ENCODE results near the gene TARS3. TPM values are rescaled to one million over a fixed set of nuclear protein-coding genes. Genes with fewer than 3 reads are reported as not detected.
A peak's percentile ranks its signal among the peaks of the same experiment; 100 is the strongest.

Gene TARS3
- total RNA-seq, 4 donors from 2014 or later = 22.8 to 58.6 (median 26.6) TPM

- peaks cover 46 to 50% of the 10 kb centered on the region in 2 donors for H3K36me3 ChIP-seq
- TF ChIP-seq POLR2A (IDR thresholded peaks at IDR 0.05) = no peak
- TF ChIP-seq, protein P1, sequence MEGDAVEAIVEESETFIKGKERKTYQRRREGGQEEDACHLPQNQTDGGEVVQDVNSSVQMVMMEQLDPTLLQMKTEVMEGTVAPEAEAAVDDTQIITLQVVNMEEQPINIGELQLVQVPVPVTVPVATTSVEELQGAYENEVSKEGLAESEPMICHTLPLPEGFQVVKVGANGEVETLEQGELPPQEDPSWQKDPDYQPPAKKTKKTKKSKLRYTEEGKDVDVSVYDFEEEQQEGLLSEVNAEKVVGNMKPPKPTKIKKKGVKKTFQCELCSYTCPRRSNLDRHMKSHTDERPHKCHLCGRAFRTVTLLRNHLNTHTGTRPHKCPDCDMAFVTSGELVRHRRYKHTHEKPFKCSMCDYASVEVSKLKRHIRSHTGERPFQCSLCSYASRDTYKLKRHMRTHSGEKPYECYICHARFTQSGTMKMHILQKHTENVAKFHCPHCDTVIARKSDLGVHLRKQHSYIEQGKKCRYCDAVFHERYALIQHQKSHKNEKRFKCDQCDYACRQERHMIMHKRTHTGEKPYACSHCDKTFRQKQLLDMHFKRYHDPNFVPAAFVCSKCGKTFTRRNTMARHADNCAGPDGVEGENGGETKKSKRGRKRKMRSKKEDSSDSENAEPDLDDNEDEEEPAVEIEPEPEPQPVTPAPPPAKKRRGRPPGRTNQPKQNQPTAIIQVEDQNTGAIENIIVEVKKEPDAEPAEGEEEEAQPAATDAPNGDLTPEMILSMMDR (IDR thresholded peaks at IDR 0.05) = no peak
- intact Hi-C loops (cut with DNase I) = no loop called here
- no peak for DNase-seq
- 89 to 100% methylated on average over 1 of the region's 1 CpG for WGBS, 2 donors
- H3K9me3 ChIP-seq = no peaks in the 10 kb centered on the region
- H3K4me1 ChIP-seq = peaks cover under 1 to 6% of the 10 kb centered on the region in 2 donors
- H3K27me3 ChIP-seq = no peaks in the 10 kb centered on the region
- H3K27ac ChIP-seq = no peak overlapping the region
- no peak overlapping the region for H3K4me3 ChIP-seq (replicated peaks in 1 of 3)
These were observed 27.4 kb downstream of the TARS3 start for GRCh38 chr15:101696829-101697228.

DNA sequence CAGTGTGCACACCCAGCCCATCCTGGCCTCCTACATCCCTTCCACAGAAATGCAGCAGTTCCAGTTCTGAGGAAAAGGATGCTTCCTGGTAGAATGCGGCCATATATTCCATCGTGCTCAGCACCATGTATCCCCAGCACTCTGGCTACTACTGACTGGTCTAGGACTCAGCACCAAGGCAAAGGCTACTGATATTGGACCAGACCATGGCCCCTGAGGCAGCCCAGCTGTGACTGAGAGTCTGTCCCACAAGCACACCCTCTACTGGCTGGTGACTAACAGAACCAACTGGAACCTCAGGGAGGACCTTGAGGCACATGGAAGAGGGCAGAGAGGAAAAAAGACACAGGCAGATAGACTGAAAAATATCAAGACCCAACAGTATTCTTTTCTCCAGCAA lies 30.0 kb downstream of the TARS3 start:
- Histone ChIP-seq H3K36me3 (peaks cover 27 to 30% of the 10 kb centered on the region in 2 donors), H3K27ac (no peak overlapping the region), H3K4me1 (peaks cover 0 to 6% of the 10 kb centered on the region in 2 donors), H3K9me3 (no peaks in the 10 kb centered on the region), H3K4me3 (replicated peaks in 1 of 3) (no peak overlapping the region), H3K27me3 (no peaks in the 10 kb centered on the region)
- intact Hi-C loops (cut with DNase I) = no loop called here
- 83 to 93% methylated on average over 2 of the region's 2 CpGs for WGBS, 2 donors
- DNase-seq = no peak
- TF ChIP-seq, protein P1 (IDR thresholded peaks at IDR 0.05) = no peak
- TF ChIP-seq POLR2A (IDR thresholded peaks at IDR 0.05) = no peak

- intact Hi-C loops (cut with DNase I) = no loop called here
- peak in 1 of 2 donors; percentile 18 for DNase-seq
- no peaks in the 10 kb centered on the region for H3K9me3 ChIP-seq
- no peak overlapping the region for H3K4me3 ChIP-seq (replicated peaks in 1 of 3)
- TF ChIP-seq POLR2A (IDR thresholded peaks at IDR 0.05) = no peak
- TF ChIP-seq, protein P1 (IDR thresholded peaks at IDR 0.05) = no peak
- H3K27me3 ChIP-seq = no peaks in the 10 kb centered on the region
- 93 to 96% methylated on average over 4 of the region's 4 CpGs for WGBS, 2 donors
- H3K4me1 ChIP-seq = peaks cover 0 to 6% of the 10 kb centered on the region in 2 donors
- H3K27ac ChIP-seq = no peak overlapping the region
- H3K36me3 ChIP-seq = peaks cover 17 to 18% of the 10 kb centered on the region in 2 donors
These were observed 31.3 kb downstream of the TARS3 start for GRCh38 chr15:101692801-101693598.

GRCh38 chr15:101689901-101690300 lies 34.4 kb downstream of the TARS3 start:
- Histone ChIP-seq H3K9me3 (no peaks in the 10 kb centered on the region), H3K36me3 (peaks cover 7 to 16% of the 10 kb centered on the region in 2 donors), H3K4me3 (replicated peaks in 1 of 3) (no peak overlapping the region), H3K27ac (no peak overlapping the region), H3K27me3 (no peaks in the 10 kb centered on the region), H3K4me1 (peaks cover 0 to 6% of the 10 kb centered on the region in 2 donors)
- TF ChIP-seq, protein P1 (IDR thresholded peaks at IDR 0.05) = no peak
- TF ChIP-seq POLR2A (IDR thresholded peaks at IDR 0.05) = no peak
- DNase-seq = no peak
- WGBS, 2 donors = 90 to 93% methylated on average over 6 of the region's 6 CpGs
- intact Hi-C loops (cut with DNase I) = no loop called here

- 85 to 96% methylated on average over 2 of the region's 2 CpGs for WGBS, 2 donors
- Histone ChIP-seq H3K4me1 (no peaks in the 10 kb centered on the region), H3K9me3 (no peaks in the 10 kb centered on the region), H3K27me3 (no peaks in the 10 kb centered on the region), H3K36me3 (peaks cover 7 to 19% of the 10 kb centered on the region in 2 donors), H3K4me3 (replicated peaks in 1 of 3) (no peak overlapping the region), H3K27ac (no peak overlapping the region)
- TF ChIP-seq, protein P1 (IDR thresholded peaks at IDR 0.05) = no peak
- TF ChIP-seq POLR2A (IDR thresholded peaks at IDR 0.05) = no peak
- DNase-seq = no peak
- intact Hi-C loops (cut with DNase I) = no loop called here
These were observed 37.6 kb downstream of the TARS3 start for GRCh38 chr15:101686718-101687117.

Data from thyroid gland (tissue), 4 donors.